Kidney epithelial cell (primary cell): Measurements from ENCODE around the gene SAP25. TPM values are rescaled to one million over a fixed set of nuclear protein-coding genes. Genes with fewer than 3 reads are reported as not detected.
"Not testable (repeated sequence)": the region's sequence is repeated elsewhere in the genome, so short reads cannot be mapped to it uniquely, and the experiment has no call there.

Experiments used
- DNase-seq: peaks from one replicate; pipeline ENCODE4 v3.0.0-alpha.2; 2010; ENCODE audit warnings: low read depth
- H3K27me3 ChIP-seq: 2 replicates; pipeline ENCODE4 v1.6.0; 2011; ENCODE audit warnings: low read length; ENCODE audit not compliant: control insufficient read depth, insufficient read depth
- H3K36me3 ChIP-seq: 2 replicates; pipeline ENCODE4 v1.5.1; 2011; ENCODE audit warnings: low read length; ENCODE audit not compliant: control insufficient read depth, insufficient read depth
- H3K4me3 ChIP-seq: 2 replicates; pipeline ENCODE4 v1.5.1; 2011; ENCODE audit warnings: low read depth, mild to moderate bottlenecking, control low read depth, low read length
- total RNA-seq: library from RNA; depleted of rRNA; stranded (reverse); fragments of >200 nt; gene quantifications from 2 replicates; pipeline ENCODE4 v1.2.3, GENCODE V29; 2015
- TF ChIP-seq, protein P1 (sequence below): IDR thresholded peaks from 2 replicates; pipeline ENCODE4 v1.5.1; 2011; ENCODE audit warnings: mild to moderate bottlenecking, moderate library complexity, low read length, control low read depth, inconsistent platforms; ENCODE audit not compliant: insufficient read depth, poor library complexity, severe bottlenecking

SAP25 gene
- total RNA-seq, 1 donor from 2014 or later: not detected

DNA sequence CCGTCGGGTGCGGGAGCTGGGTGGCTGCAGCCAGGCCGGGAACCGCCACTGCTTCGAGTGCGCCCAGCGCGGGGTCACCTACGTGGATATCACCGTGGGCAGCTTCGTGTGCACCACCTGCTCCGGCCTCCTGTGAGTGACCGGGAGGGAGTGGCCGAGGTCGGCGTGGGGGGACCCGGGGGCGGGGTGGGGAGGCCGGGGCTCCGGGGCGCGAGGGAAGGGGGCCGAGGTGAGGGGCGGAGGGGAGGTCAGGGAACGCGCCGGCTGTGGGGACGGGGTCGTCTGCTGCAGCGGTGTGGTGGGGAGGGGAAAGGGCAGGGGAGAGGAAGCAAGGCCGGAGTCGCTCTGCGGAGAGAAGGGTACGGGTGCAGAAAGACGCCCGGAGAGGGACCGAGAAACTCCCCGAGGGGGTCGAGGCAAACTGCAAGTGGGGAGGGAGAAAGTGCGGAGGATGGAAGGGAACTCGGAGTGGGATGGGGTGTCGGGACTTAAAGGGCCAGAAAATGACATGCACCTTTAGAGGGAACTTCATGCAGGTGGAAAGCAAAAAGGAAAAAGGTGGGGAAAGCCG, 34.2 kb downstream of the SAP25 start:
- Histone ChIP-seq H3K36me3 (no peaks in the 10 kb centered on the region), H3K4me3 (peak overlapping the region; percentile 83), H3K27me3 (no peaks in the 10 kb centered on the region)
- TF ChIP-seq, protein P1, sequence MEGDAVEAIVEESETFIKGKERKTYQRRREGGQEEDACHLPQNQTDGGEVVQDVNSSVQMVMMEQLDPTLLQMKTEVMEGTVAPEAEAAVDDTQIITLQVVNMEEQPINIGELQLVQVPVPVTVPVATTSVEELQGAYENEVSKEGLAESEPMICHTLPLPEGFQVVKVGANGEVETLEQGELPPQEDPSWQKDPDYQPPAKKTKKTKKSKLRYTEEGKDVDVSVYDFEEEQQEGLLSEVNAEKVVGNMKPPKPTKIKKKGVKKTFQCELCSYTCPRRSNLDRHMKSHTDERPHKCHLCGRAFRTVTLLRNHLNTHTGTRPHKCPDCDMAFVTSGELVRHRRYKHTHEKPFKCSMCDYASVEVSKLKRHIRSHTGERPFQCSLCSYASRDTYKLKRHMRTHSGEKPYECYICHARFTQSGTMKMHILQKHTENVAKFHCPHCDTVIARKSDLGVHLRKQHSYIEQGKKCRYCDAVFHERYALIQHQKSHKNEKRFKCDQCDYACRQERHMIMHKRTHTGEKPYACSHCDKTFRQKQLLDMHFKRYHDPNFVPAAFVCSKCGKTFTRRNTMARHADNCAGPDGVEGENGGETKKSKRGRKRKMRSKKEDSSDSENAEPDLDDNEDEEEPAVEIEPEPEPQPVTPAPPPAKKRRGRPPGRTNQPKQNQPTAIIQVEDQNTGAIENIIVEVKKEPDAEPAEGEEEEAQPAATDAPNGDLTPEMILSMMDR: no peak
- no peak for DNase-seq

DNA sequence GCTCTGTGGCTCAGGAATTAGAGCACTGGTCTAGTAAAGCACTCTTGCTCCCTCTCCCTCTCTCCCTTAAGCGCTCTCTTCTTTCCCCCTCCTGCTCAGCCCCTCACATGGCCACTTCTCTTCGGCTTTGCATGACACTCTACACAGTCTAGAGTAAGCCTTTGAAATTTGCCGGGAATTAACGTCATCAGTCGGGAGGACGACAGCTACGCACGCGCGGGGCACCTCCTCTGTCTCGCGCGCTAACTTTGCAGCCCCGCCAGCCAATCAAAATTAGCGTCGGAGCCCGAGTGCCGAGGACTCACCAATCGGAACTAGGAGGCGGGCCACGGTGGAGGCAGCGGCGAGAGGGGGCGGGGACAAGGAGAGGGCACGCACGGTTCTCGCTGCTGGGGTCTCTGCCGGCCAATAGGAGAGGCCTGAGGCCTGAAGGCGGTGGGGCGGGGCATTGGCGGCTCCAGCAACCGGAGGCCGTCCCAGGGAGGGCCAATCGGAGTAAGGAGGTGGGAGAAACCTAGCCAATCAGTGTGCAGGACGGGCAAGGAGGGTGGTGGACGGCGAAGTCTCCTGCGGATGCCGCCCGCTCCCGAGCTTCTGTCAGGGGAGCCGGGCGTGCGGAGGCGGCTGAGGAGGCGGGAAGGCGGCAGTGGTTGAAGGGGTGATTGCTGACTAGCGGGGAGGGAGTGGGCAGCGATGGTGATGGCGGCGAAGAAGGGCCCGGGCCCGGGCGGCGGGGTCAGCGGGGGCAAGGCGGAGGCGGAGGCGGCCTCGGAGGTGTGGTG, 34.9 kb downstream of the SAP25 start, which contains the start of gene AGFG2:
AGFG2 (plus strand) TSS at position 550 of the 782 bp plus-strand sequence; CDS start at position 694, 144 bp downstream.
- no peaks in the 10 kb centered on the region for H3K36me3 ChIP-seq
- TF ChIP-seq, protein P1: no peak
- peak within 1 kb of the TSS; percentile 83 for H3K4me3 ChIP-seq
- no peaks in the 10 kb centered on the region for H3K27me3 ChIP-seq
- DNase-seq: peak; percentile 96

DNA sequence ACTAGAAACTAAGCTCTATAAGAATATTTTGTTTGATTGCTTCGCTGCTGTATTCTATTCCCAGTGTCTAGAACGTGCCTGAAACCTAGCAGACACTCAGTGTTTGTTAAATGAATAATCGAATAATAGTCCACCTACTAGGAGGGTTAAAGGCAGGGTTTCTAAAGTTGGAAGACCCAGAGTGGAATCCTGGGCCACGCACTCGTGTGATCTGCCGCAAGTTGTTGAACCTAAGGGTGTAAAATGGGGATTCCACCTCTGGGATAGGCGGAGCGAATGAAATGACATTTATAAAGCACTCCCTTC, 35.4 kb downstream of the SAP25 start:
- Histone ChIP-seq H3K4me3 (peak overlapping the region; percentile 31), H3K36me3 (no peaks in the 10 kb centered on the region), H3K27me3 (no peaks in the 10 kb centered on the region)
- TF ChIP-seq, protein P1: no peak
- no peak for DNase-seq

GRCh38 chr7:100536695-100537094, 37.0 kb downstream of the SAP25 start:
- not testable (repeated sequence) for H3K36me3 ChIP-seq, DNase-seq, H3K27me3 ChIP-seq

GRCh38 chr7:100535982-100536381, 37.7 kb downstream of the SAP25 start:
- H3K27me3 ChIP-seq, DNase-seq, H3K4me3 ChIP-seq, H3K36me3 ChIP-seq: not testable (repeated sequence)

More at GRCh38 chr7:100536695-100537094, 37.0 kb downstream of the SAP25 start:
- not testable (repeated sequence) for H3K4me3 ChIP-seq

DNA sequence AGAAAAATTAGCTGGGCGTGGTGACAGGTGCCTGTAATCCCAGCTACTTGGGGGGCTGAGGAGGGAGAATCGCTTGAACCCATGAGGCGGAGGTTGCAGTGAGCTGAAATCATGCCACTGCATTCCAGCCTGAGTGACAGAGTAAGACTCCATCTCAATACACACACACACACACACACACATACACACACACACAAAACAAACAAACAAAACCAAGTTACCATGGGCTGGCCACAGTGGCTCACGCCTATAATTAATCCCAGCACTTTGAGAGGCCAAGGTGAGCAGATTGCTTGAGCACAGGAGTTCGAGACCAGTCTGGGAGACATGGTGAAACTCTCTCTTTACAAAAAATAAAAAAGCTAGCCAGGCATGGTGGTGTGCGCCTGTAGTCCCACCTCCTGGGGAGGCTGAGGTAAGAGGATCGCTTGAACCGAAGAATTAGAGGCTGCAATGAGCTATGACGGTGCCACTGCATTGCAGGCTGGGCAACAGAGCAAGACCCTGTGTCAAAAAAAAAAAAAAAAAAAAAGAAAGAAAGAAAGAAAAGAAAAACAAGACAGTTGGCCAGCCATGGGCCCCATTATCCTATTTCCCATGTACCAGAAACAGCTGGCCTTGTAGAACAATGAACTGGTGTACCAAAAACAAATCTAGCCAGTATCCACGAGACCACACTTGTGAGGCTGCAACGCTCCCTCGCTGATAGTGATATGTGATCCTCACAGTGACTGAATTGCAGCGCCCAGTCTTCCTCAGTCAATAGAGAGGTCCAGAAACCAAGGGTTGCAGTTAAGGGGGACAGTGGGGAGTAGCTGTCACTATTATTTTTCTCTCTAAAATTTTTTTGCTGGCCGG, 41.3 kb downstream of the SAP25 start:
- DNase-seq: no peak
- TF ChIP-seq, protein P1: no peak
- no peak overlapping the region for H3K4me3 ChIP-seq
- no peaks in the 10 kb centered on the region for H3K36me3 ChIP-seq
- no peaks in the 10 kb centered on the region for H3K27me3 ChIP-seq

GRCh38 chr7:100528108-100528866, 45.4 kb downstream of the SAP25 start:
- not testable (repeated sequence) for H3K27me3 ChIP-seq, H3K36me3 ChIP-seq, H3K4me3 ChIP-seq, DNase-seq

GRCh38 chr7:100523192-100523591, 50.5 kb downstream of the SAP25 start:
- not testable (repeated sequence) for H3K27me3 ChIP-seq, H3K36me3 ChIP-seq, H3K4me3 ChIP-seq, DNase-seq
